Fibroblast of skin of scalp (primary cell): ENCODE data around the gene MYH11.
"Not testable (repeated sequence)": the region's sequence is repeated elsewhere in the genome, so short reads cannot be mapped to it uniquely, and the experiment has no call there.

ENCODE experiments used
- DNase-seq: peaks from one replicate; pipeline ENCODE4 v3.0.0-alpha.2; 2013

Gene MYH11

DNA sequence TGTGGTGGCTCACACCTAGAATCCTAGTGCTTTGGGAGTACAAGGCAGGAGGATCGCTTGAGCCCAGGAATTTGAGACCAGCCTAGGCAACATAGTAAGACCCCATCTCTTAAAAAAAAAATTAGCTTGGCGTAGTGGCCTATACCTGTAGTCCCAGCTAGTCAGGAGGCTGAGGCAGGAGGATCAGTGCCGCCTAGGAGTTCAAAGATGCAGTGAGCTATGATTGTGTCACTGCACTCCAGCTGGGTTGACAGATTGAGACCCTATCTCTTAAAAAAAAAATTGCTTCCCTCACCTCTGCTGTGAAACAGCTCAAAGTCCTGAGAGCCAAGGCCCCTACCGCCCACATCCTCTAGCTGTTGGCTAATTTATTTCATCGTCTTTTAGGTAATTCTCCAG is 196.6 kb downstream of the MYH11 start:
- no peak for DNase-seq

GRCh38 chr16:15658556-15658955 is 198.3 kb downstream of the MYH11 start:
- DNase-seq, result no peak

GRCh38 chr16:15658149-15658548 is 198.7 kb downstream of the MYH11 start:
- DNase-seq, result no peak

GRCh38 chr16:15655561-15655960 is 201.3 kb downstream of the MYH11 start:
- DNase-seq, result not testable (repeated sequence)

GRCh38 chr16:15654591-15654990 is 202.2 kb downstream of the MYH11 start:
- no peak for DNase-seq

GRCh38 chr16:15653227-15653626 is 203.6 kb downstream of the MYH11 start:
- DNase-seq, result peak; percentile 87
